SU-DHL-6 (cell line): Measurements from ENCODE around the gene ACTMAP.

Experiments
- EZH2phosphoT487 ChIP-seq: fragments of 200-600 bp; sonication (generic), shearing (Covaris generic); conservative IDR thresholded peaks from 2 replicates; pipeline ENCODE4 v1.6.1; 2018; ENCODE audit warnings: mild to moderate bottlenecking, antibody characterized with exemption, low read length, moderate library complexity, mixed read lengths
- TF ChIP-seq, protein P1 (sequence below): fragments of 200-600 bp; sonication (generic); IDR thresholded peaks from one replicate; pipeline ENCODE4 v1.5.1; 2017; ENCODE audit warnings: antibody characterized with exemption, mild to moderate bottlenecking, low read length, moderate library complexity; ENCODE audit not compliant: insufficient read depth, poor library complexity, severe bottlenecking

DNA sequence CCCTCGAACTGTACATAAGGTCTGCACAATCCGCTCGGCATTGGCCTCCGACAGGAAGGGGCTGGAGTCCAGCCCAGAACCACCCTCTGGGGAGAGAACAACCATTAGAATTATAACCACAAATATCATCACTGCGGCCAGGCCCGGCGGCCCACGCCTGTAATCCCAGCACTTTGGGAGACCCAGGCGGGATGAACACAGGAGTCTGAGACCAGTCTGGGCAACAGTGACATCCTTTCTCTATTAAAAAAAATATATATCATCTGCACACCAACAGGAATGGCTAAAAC, 45.0 kb downstream of the ACTMAP start:
- TF ChIP-seq, protein P1, sequence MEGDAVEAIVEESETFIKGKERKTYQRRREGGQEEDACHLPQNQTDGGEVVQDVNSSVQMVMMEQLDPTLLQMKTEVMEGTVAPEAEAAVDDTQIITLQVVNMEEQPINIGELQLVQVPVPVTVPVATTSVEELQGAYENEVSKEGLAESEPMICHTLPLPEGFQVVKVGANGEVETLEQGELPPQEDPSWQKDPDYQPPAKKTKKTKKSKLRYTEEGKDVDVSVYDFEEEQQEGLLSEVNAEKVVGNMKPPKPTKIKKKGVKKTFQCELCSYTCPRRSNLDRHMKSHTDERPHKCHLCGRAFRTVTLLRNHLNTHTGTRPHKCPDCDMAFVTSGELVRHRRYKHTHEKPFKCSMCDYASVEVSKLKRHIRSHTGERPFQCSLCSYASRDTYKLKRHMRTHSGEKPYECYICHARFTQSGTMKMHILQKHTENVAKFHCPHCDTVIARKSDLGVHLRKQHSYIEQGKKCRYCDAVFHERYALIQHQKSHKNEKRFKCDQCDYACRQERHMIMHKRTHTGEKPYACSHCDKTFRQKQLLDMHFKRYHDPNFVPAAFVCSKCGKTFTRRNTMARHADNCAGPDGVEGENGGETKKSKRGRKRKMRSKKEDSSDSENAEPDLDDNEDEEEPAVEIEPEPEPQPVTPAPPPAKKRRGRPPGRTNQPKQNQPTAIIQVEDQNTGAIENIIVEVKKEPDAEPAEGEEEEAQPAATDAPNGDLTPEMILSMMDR: no peak
- TF ChIP-seq EZH2phosphoT487: no peak
